Cardiac muscle cell (in vitro differentiated cells and primary cell): Measurements from ENCODE around the gene CSE1L. TPM values are rescaled to one million over a fixed set of nuclear protein-coding genes. Genes with fewer than 3 reads are reported as not detected.
A peak's percentile ranks its signal among the peaks of the same experiment; 100 is the strongest.
"Not testable (repeated sequence)": the region's sequence is repeated elsewhere in the genome, so short reads cannot be mapped to it uniquely, and the experiment has no call there.

Source experiments
- DNase-seq, 2 donors: peaks; one replicate each; pipeline versions ENCODE4 v3.0.0 to v3.0.0-alpha.2; 2010 to 2017; ENCODE audit warnings: low read depth in 1 of 2, low spot score in 1 of 2
- H3K27ac ChIP-seq: fragments of 200-600 bp; sonication (generic); 2 replicates; pipeline ENCODE4 v1.5.1; 2016
- H3K27me3 ChIP-seq: fragments of 200-600 bp; sonication (generic); 2 replicates; pipeline ENCODE4 v1.6.0; 2016; ENCODE audit warnings: control low read depth
- H3K36me3 ChIP-seq: fragments of 200-600 bp; sonication (generic); 2 replicates; pipeline ENCODE4 v1.5.1; 2016; ENCODE audit warnings: control low read depth
- H3K4me1 ChIP-seq: fragments of 200-600 bp; sonication (generic); 2 replicates; pipeline ENCODE4 v1.8.1; 2017; ENCODE audit warnings: low read depth, mild to moderate bottlenecking, mixed run types
- H3K4me3 ChIP-seq: fragments of 200-600 bp; sonication (generic); 2 replicates; pipeline ENCODE4 v1.5.1; 2016; ENCODE audit warnings: mild to moderate bottlenecking
- H3K9me3 ChIP-seq: fragments of 200-600 bp; sonication (generic); 2 replicates; pipeline ENCODE4 v1.5.1; 2017; ENCODE audit warnings: low read depth, mild to moderate bottlenecking, control low read depth
- CTCF ChIP-seq: IDR thresholded peaks from 2 replicates; pipeline ENCODE4 v1.5.1; 2012; ENCODE audit warnings: low read depth, mild to moderate bottlenecking, low read length
- polyA plus RNA-seq: library from polyadenylated mRNA; unstranded; fragments of >200 nt; fragmentation: Nextera tagmentation; extraction: Ambion mirVana; gene quantifications from 2 replicates; pipeline ENCODE4 v1.2.1, GENCODE V29; 2016
- total RNA-seq: library from RNA; depleted of rRNA; stranded (reverse); fragments of >200 nt; gene quantifications from 2 replicates; pipeline ENCODE4 v1.2.3, GENCODE V29; 2016

The CSE1L gene
- total and polyA plus RNA-seq, 2 experiments from 2014 or later, result 54.7 to 78.9 TPM

DNA sequence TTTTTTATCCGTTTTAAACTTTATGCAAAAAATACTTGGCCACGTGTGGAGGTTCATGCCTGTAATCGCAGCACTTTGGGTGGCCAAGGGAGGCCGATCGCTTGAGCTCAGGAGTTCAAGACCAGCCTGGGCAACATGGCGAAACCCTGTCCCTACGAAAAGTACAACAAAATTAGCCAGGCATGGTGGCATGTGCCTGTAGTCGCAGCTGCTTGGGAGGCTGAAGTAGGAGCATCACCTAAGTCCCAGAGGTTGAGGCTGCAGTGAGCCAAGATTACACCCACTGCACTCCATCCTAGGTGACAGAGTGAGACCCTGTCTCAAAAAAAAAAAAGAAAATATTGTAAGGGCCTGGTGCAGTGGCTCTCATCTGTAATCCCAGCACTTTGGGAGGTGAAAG, 45.0 kb downstream of the CSE1L start:
- H3K4me3 ChIP-seq, result no peak overlapping the region
- H3K4me1 ChIP-seq, result no peaks in the 10 kb centered on the region
- DNase-seq, result no peak
- no peak overlapping the region for H3K27ac ChIP-seq
- peaks cover 79% of the 10 kb centered on the region for H3K36me3 ChIP-seq
- H3K27me3 ChIP-seq, result no peaks in the 10 kb centered on the region
- no peak for TF ChIP-seq CTCF
- no peaks in the 10 kb centered on the region for H3K9me3 ChIP-seq

GRCh38 chr20:49091762-49092161, 45.6 kb downstream of the CSE1L start:
- H3K9me3 ChIP-seq, result no peaks in the 10 kb centered on the region
- no peak for TF ChIP-seq CTCF
- no peak for DNase-seq
- peaks cover 80% of the 10 kb centered on the region for H3K36me3 ChIP-seq
- H3K27ac ChIP-seq, result no peak overlapping the region
- no peaks in the 10 kb centered on the region for H3K4me1 ChIP-seq
- H3K4me3 ChIP-seq, result no peak overlapping the region
- H3K27me3 ChIP-seq, result no peaks in the 10 kb centered on the region

GRCh38 chr20:49096203-49096730, 50.2 kb downstream of the CSE1L start:
- peaks cover 48% of the 10 kb centered on the region for H3K36me3 ChIP-seq
- no peaks in the 10 kb centered on the region for H3K9me3 ChIP-seq
- no peaks in the 10 kb centered on the region for H3K27me3 ChIP-seq
- no peak overlapping the region for H3K4me3 ChIP-seq
- H3K4me1 ChIP-seq, result no peaks in the 10 kb centered on the region
- no peak overlapping the region for H3K27ac ChIP-seq
- DNase-seq, result no peak
- TF ChIP-seq CTCF, result no peak

DNA sequence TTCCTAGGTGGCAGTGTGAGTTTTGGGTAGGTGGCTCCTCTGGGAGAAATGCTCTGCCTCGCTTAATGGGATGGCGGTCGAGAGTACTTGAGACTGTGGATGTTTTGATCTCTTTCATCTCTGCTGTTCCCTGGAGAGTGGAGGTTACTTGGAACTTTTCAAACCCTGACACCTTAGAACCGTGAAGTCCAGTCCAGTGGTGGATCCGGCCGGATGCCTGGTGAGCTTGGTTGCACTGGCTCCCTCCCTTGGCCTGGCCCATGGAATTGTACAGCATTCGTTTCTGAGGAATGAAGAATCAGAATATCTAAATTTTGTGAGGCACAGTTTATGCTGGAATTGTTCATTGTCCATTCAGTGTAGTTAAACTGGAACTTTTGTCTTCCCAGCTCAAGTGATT, 51.0 kb downstream of the CSE1L start:
- Histone ChIP-seq H3K27me3 (no peaks in the 10 kb centered on the region), H3K9me3 (no peaks in the 10 kb centered on the region), H3K4me3 (no peak overlapping the region), H3K36me3 (peaks cover 39% of the 10 kb centered on the region), H3K27ac (peak overlapping the region; percentile 13), H3K4me1 (no peaks in the 10 kb centered on the region)
- DNase-seq, result no peak
- TF ChIP-seq CTCF, result no peak

DNA sequence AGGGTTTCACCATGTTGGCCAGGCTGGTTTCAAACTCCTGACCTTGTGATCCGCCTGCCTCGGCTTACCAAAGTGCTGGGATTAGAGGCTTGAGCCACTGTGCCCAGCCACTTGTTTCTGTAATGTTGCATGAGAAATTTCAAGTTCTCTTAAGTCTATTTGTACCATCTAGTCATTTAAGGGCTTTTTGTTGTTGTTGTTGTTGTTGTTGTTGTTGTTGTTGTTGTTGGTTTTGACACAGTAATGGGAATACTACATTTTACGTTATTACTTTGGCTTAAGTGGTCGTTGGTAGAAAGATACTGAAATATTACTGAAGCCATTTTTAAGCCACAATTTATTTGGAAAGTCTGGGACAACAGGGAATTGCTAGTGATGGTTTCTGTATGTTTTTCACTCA, 52.0 kb downstream of the CSE1L start:
- peaks cover 33% of the 10 kb centered on the region for H3K36me3 ChIP-seq
- no peak for TF ChIP-seq CTCF
- H3K9me3 ChIP-seq, result no peaks in the 10 kb centered on the region
- DNase-seq, result no peak
- no peaks in the 10 kb centered on the region for H3K27me3 ChIP-seq
- H3K4me3 ChIP-seq, result no peak overlapping the region
- H3K4me1 ChIP-seq, result no peaks in the 10 kb centered on the region
- H3K27ac ChIP-seq, result no peak overlapping the region

- no peak overlapping the region for H3K4me3 ChIP-seq
- no peak for DNase-seq
- no peaks in the 10 kb centered on the region for H3K9me3 ChIP-seq
- TF ChIP-seq CTCF, result no peak
- H3K27ac ChIP-seq, result no peak overlapping the region
- H3K36me3 ChIP-seq, result peaks cover 29% of the 10 kb centered on the region
- no peaks in the 10 kb centered on the region for H3K27me3 ChIP-seq
- no peaks in the 10 kb centered on the region for H3K4me1 ChIP-seq
These were observed 52.9 kb downstream of the CSE1L start for GRCh38 chr20:49099011-49099410.

GRCh38 chr20:49100292-49100691, 54.2 kb downstream of the CSE1L start:
- H3K36me3 ChIP-seq, result peaks cover 19% of the 10 kb centered on the region
- not testable (repeated sequence) for DNase-seq, H3K27ac ChIP-seq, H3K27me3 ChIP-seq, H3K4me1 ChIP-seq, H3K4me3 ChIP-seq, H3K9me3 ChIP-seq
